Measurements from ENCODE around the gene EYS. TPM values are rescaled to one million over a fixed set of nuclear protein-coding genes. Genes with fewer than 3 reads are reported as not detected.

The EYS gene
- total RNA-seq, 2 experiments from 2014 or later: not detected

DNA sequence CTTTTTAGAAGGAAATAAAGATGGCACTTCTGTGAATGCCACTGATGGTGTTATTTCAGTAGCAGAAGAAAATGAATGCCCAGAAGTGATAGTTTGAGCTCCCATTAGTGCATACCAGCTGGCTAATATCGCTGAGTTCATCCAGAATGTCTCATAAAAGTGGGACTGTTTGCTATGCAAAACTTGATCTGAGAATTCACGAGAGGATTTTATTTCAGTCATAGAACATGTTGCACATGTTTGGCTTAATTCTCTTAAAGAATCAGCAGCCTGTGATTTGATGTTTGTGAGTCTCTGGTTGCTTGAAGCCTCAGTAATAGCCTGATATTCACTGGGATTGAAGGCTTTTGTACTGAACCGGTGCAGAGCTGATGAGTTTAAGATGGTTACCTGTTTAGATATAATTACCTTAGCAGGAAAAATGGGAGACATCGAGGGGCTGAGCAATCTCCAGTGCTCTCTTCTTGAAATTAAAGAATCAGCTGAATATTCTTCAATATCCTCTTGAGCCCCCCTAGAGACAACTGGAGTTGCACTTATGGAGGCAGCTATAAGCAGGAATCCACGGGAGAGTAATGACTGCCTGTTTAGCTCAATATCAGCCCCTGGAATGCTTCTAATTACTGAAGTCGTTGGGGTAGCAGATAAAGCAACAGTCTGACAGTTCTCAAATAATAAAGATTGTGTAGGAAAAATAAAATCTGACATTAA, 1115.9 kb downstream of the EYS start:
- Mint-ChIP-seq H3K27ac (no peak overlapping the region), H3K9me3 (peaks cover 4% of the 10 kb centered on the region), H3K4me1 (no peaks in the 10 kb centered on the region), H3K4me3 (no peak overlapping the region), H3K36me3 (no peaks in the 10 kb centered on the region), H3K27me3 (no peaks in the 10 kb centered on the region)
- DNase-seq: no peak
- ATAC-seq (ENCODE audit: low read depth): no peak
- POLR2A ChIA-PET: no interaction called here

GRCh38 chr6:64589961-64590360, 1117.1 kb downstream of the EYS start:
- POLR2A ChIA-PET: no interaction called here
- no peaks in the 10 kb centered on the region for H3K4me1 Mint-ChIP-seq
- no peak overlapping the region for H3K4me3 Mint-ChIP-seq
- no peaks in the 10 kb centered on the region for H3K36me3 Mint-ChIP-seq
- H3K27ac Mint-ChIP-seq: no peak overlapping the region
- DNase-seq (no peak), ATAC-seq (ENCODE audit: low read depth) (no peak)
- H3K9me3 Mint-ChIP-seq: peaks cover 2% of the 10 kb centered on the region
- H3K27me3 Mint-ChIP-seq: no peaks in the 10 kb centered on the region

GRCh38 chr6:64580346-64580745, 1126.7 kb downstream of the EYS start:
- no peaks in the 10 kb centered on the region for H3K9me3 Mint-ChIP-seq
- DNase-seq: no peak
- H3K27me3 Mint-ChIP-seq: no peaks in the 10 kb centered on the region
- no peaks in the 10 kb centered on the region for H3K36me3 Mint-ChIP-seq
- no peak for ATAC-seq (ENCODE audit: low read depth)
- H3K27ac Mint-ChIP-seq: no peak overlapping the region
- H3K4me3 Mint-ChIP-seq: no peak overlapping the region
- H3K4me1 Mint-ChIP-seq: no peaks in the 10 kb centered on the region
- POLR2A ChIA-PET: no interaction called here

DNA sequence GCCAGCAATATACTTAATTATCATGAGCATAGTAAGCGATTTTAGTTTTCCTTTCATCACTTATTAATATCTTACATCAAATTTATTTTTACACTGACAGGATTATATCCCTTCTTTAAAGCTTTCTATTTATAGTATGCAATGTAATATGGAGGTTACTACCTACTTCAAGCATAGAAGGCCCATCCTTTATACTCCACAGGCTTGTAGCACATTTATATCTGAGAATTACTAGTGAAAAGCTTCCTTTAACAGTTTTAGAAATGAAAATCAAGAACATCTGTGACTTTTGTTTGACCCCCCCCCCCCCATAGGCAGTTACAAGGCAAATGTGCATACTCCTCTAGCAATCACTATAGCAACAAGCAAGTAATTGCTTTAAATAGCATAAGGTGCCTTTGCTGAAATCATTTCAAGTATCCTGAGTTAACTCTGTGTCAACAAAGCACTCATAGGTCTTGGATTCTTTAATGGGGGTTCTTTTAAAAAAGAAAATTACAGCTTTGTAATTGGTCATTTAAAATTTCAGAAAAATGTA, 1153.7 kb downstream of the EYS start:
- Mint-ChIP-seq H3K9me3 (peaks cover 9% of the 10 kb centered on the region), H3K27ac (no peak overlapping the region), H3K4me1 (no peaks in the 10 kb centered on the region), H3K4me3 (no peak overlapping the region), H3K27me3 (no peaks in the 10 kb centered on the region), H3K36me3 (no peaks in the 10 kb centered on the region)
- ATAC-seq (ENCODE audit: low read depth): no peak
- POLR2A ChIA-PET: no interaction called here
- DNase-seq: no peak

DNA sequence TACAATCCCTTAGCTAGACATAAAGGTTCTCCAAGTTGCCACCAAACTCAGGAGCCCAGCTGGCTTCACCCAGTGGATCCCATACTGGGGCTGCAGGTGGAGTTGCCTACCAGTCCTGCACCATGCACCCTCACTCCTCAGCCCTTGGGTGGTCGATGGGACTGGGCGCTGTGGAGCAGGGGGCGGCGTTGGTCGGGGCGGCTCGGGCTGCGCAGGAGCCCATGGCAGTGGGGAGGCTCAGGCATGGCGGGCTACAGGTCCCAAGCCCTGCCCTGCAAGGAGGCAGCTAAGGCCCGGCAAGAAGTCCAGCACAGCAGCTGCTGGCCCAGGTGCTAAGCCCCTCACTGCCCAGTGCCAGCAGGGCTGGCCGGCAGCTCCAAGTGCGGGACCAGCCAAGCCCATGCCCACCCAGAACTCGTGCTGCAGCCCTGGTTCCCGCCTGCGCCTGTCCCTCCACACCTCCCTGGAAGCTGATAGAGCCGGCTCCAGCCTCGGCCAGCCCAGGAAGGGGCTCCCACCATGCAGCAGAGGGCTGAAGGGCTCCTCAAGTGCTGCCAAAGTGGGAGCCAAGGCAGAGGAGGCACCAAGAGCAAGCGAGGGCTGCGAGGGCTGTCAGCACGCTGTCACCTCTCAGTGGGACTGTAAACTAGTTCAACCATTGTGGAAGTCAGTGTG, 1159.3 kb downstream of the EYS start:
- Mint-ChIP-seq H3K36me3 (no peaks in the 10 kb centered on the region), H3K4me1 (no peaks in the 10 kb centered on the region), H3K27ac (no peak overlapping the region), H3K27me3 (no peaks in the 10 kb centered on the region), H3K4me3 (no peak overlapping the region), H3K9me3 (peaks cover 15% of the 10 kb centered on the region)
- DNase-seq (no peak), ATAC-seq (ENCODE audit: low read depth) (no peak)
- POLR2A ChIA-PET: no interaction called here

- peaks cover 7% of the 10 kb centered on the region for H3K9me3 Mint-ChIP-seq
- ATAC-seq (ENCODE audit: low read depth): no peak
- DNase-seq: no peak
- no peaks in the 10 kb centered on the region for H3K36me3 Mint-ChIP-seq
- H3K27ac Mint-ChIP-seq: no peak overlapping the region
- no peaks in the 10 kb centered on the region for H3K27me3 Mint-ChIP-seq
- H3K4me3 Mint-ChIP-seq: no peak overlapping the region
- POLR2A ChIA-PET: no interaction called here
- H3K4me1 Mint-ChIP-seq: no peaks in the 10 kb centered on the region
Observed at GRCh38 chr6:64539917-64540316, 1167.1 kb downstream of the EYS start.

DNA sequence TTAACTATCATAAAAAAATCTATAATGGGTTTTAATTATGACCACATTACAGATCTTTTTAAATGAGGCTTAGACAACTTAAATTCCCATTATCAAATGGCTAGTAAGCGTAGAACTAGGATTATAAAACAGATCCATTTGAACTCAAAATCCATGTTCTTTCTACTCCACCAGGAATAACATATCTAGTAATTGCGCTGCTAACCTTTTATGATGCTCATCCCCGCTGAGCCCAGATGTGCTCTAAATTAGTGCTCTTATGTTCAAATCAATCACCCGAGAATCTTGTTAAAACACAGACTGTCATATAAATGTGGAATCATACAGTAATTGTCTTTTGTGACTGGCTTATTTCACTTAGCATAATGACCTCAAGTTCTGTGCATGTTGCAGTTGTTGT, 1168.3 kb downstream of the EYS start:
- Mint-ChIP-seq H3K27me3 (no peaks in the 10 kb centered on the region), H3K36me3 (no peaks in the 10 kb centered on the region), H3K4me3 (no peak overlapping the region), H3K4me1 (no peaks in the 10 kb centered on the region), H3K9me3 (peaks cover 4% of the 10 kb centered on the region), H3K27ac (no peak overlapping the region)
- no peak for DNase-seq
- no peak for ATAC-seq (ENCODE audit: low read depth)
- POLR2A ChIA-PET: no interaction called here

DNA sequence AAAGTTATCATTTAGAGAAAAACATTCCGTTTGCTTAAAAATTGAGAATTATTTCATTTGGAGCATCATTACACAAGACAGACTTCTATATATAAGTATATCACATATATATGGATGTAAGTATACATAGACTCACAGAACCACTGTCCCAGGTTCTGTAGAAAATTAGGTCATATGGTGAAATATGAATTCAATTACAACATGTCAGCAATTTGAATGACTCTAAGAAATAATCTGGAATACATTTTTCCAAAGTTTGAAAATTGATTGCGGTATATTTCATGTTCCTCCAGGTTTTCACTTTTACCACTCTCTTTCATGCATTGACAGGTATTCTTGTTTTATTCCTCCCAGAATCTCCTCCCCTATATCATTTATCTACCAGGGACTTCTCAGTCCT, 1179.1 kb downstream of the EYS start:
- Mint-ChIP-seq H3K27me3 (no peaks in the 10 kb centered on the region), H3K4me1 (no peaks in the 10 kb centered on the region), H3K36me3 (no peaks in the 10 kb centered on the region), H3K27ac (no peak overlapping the region), H3K9me3 (peaks cover 1% of the 10 kb centered on the region), H3K4me3 (no peak overlapping the region)
- DNase-seq (no peak), ATAC-seq (ENCODE audit: low read depth) (no peak)
- POLR2A ChIA-PET: no interaction called here

DNA sequence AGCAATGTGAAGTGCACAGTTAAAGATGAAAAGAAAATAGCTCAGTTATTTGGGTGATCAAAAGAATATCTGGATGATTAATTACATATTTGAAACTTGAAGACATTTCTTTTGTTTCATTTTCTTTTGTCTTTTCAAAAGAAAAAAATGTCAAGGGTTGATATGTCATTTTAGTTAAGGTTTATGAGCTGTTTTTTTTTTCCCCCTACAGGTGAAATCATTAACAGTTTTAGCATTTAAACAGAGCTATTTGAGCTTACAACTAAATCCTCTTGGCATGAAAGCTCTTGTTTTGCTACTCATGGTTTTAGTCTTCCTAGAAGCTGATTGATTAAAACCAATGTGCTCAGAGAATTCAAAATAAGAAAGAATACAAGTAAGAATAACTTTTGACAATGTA, 1184.2 kb downstream of the EYS start:
- ATAC-seq (ENCODE audit: low read depth): no peak
- H3K36me3 Mint-ChIP-seq: no peaks in the 10 kb centered on the region
- no peaks in the 10 kb centered on the region for H3K4me1 Mint-ChIP-seq
- no peak overlapping the region for H3K4me3 Mint-ChIP-seq
- no peak overlapping the region for H3K27ac Mint-ChIP-seq
- no peak for DNase-seq
- no peaks in the 10 kb centered on the region for H3K27me3 Mint-ChIP-seq
- POLR2A ChIA-PET: no interaction called here
- peaks cover 1% of the 10 kb centered on the region for H3K9me3 Mint-ChIP-seq

GRCh38 chr6:64520050-64520449, 1187.0 kb downstream of the EYS start:
- H3K36me3 Mint-ChIP-seq: no peaks in the 10 kb centered on the region
- H3K27me3 Mint-ChIP-seq: no peaks in the 10 kb centered on the region
- DNase-seq (no peak), ATAC-seq (ENCODE audit: low read depth) (no peak)
- no peak overlapping the region for H3K27ac Mint-ChIP-seq
- no peaks in the 10 kb centered on the region for H3K4me1 Mint-ChIP-seq
- H3K9me3 Mint-ChIP-seq: peaks cover 3% of the 10 kb centered on the region
- no peak overlapping the region for H3K4me3 Mint-ChIP-seq
- POLR2A ChIA-PET: no interaction called here

DNA sequence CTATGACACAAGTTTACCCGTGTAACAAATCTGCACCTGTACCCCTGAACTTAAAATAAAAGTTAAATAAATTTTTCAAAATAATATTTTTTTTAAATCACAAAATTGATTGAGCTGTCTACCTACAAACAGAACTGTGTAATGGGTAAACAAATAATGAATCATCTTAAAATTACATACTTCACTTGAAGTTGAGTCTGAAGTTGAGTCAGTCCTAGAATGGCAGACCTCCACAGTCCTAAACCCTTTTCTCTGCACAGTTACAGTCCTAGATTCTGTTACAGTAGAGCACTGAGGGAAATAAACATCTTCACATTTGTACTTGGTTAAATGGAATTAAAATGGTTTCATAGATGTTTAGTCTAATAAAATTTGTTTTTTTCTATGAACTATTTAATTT, 1190.6 kb downstream of the EYS start:
- Mint-ChIP-seq H3K4me3 (no peak overlapping the region), H3K27ac (no peak overlapping the region), H3K36me3 (no peaks in the 10 kb centered on the region), H3K4me1 (no peaks in the 10 kb centered on the region), H3K27me3 (peaks cover 2% of the 10 kb centered on the region), H3K9me3 (peaks cover 3% of the 10 kb centered on the region)
- DNase-seq: no peak
- ATAC-seq (ENCODE audit: low read depth): no peak
- POLR2A ChIA-PET: no interaction called here

- H3K27me3 Mint-ChIP-seq: no peaks in the 10 kb centered on the region
- POLR2A ChIA-PET: no interaction called here
- H3K9me3 Mint-ChIP-seq: peaks cover 7% of the 10 kb centered on the region
- ATAC-seq (ENCODE audit: low read depth) (no peak), DNase-seq (no peak)
- H3K27ac Mint-ChIP-seq: no peak overlapping the region
- no peaks in the 10 kb centered on the region for H3K36me3 Mint-ChIP-seq
- no peaks in the 10 kb centered on the region for H3K4me1 Mint-ChIP-seq
- no peak overlapping the region for H3K4me3 Mint-ChIP-seq
Observed at GRCh38 chr6:64507661-64508060, 1199.4 kb downstream of the EYS start.

DNA sequence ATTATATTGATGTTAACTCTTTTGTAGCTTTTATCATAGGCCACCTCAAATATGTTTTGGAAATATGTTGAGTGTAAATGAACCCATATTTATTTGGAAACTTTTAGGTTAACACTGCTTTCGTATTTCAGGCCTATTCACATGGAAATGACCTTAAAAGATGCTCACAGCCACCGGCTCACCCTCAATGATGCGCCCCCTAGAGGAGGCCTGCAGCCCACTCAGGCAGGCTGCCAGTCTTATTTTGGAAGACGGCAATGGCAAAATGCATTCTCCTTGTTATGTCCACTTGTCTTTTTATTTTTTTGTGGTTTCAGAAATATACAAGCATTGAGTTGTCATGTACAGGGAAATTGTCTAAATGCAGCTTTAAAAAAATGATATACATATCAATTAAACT, 1201.7 kb downstream of the EYS start:
- POLR2A ChIA-PET: no interaction called here
- H3K27me3 Mint-ChIP-seq: no peaks in the 10 kb centered on the region
- H3K36me3 Mint-ChIP-seq: no peaks in the 10 kb centered on the region
- H3K4me3 Mint-ChIP-seq: no peak overlapping the region
- peaks cover 6% of the 10 kb centered on the region for H3K9me3 Mint-ChIP-seq
- no peak overlapping the region for H3K27ac Mint-ChIP-seq
- DNase-seq (no peak), ATAC-seq (ENCODE audit: low read depth) (no peak)
- no peaks in the 10 kb centered on the region for H3K4me1 Mint-ChIP-seq

DNA sequence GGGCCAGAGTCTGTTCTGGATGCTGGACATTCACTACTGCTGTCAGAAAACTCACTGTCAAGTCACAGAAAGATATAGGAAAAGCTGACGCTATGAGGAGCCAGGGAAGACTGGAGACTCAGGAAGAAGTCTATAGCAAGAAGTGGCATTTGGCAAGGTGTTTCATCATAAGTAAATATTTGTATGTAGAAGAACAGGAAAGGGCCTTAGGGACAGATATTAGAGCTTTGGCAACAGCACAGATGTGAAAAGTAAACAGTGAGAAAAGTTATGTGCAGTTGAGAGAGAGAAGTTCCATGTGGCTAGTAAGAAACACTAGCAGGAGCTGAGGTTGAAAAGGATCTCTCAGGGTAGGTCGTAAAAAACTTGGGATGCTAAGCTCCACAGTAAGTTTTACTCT, 1202.5 kb downstream of the EYS start:
- H3K36me3 Mint-ChIP-seq: no peaks in the 10 kb centered on the region
- no peak overlapping the region for H3K27ac Mint-ChIP-seq
- no peak overlapping the region for H3K4me3 Mint-ChIP-seq
- POLR2A ChIA-PET: no interaction called here
- no peak for DNase-seq
- ATAC-seq (ENCODE audit: low read depth): no peak
- no peaks in the 10 kb centered on the region for H3K4me1 Mint-ChIP-seq
- H3K27me3 Mint-ChIP-seq: no peaks in the 10 kb centered on the region
- peaks cover 6% of the 10 kb centered on the region for H3K9me3 Mint-ChIP-seq

All from activated naive CD8-positive, alpha-beta T cell treated with anti-CD3 and anti-CD28 coated beads, Interleukin-2, amount 10 ng/mL, durations not matched to agents 7 days and 5 days (primary cell).